ENCODE measurements around the gene SEC24C. TPM values are rescaled to one million over a fixed set of nuclear protein-coding genes. Genes with fewer than 3 reads are reported as not detected.

The SEC24C gene
- polyA plus RNA-seq, 1 of the 3 experiments (the other 2 are of a cell fraction) = 73.6 TPM

GRCh38 chr10:73808021-73808815 is 64.0 kb downstream of the SEC24C start:
- Histone ChIP-seq H3K27ac (ENCODE audit: low read depth in 2 of 2, low read length in 1 of 2) (no peak overlapping the region), H3K4me2 (no peak overlapping the region), H3K4me1 (ENCODE audit: control insufficient read depth in 1 of 2, insufficient read depth in 2 of 2, low read depth in 1 of 2, low read length in 1 of 2) (peaks cover 0 to 4% of the 10 kb centered on the region in 2 experiments; a peak in 2 of 4 replicates), H2AFZ (ENCODE audit: low read depth) (no peak overlapping the region), H3K79me2 (ENCODE audit: insufficient read depth) (peaks cover 22% of the 10 kb centered on the region; the same call in 1 of the 2 replicates), H4K20me1 (ENCODE audit: insufficient read depth) (no peaks in the 10 kb centered on the region), H3K9ac (no peak overlapping the region), H3K9me2 (no peaks in the 10 kb centered on the region), H3K36me3 (replicated peaks in 1 of 2; ENCODE audit: control insufficient read depth in 1 of 2, insufficient read depth in 2 of 2, low read length in 1 of 2) (peaks cover 27 to 46% of the 10 kb centered on the region in 2 experiments), H3K4me3 (ENCODE audit: low read depth in 2 of 2, low read length in 1 of 2) (no peak overlapping the region), H3K9me3 (no peaks in the 10 kb centered on the region), H3K27me3 (ENCODE audit: insufficient read depth) (no peaks in the 10 kb centered on the region), H3F3A (replicated peaks; ENCODE audit: insufficient read depth) (peaks cover 14% of the 10 kb centered on the region)
- 97% methylated on average over 11 of the region's 16 CpGs for WGBS (ENCODE audit: low lambda C conversion rate)
- DNase-seq = no peak
- ChIA-PET POLR2A (no interaction called here), CTCF (interaction anchor here (0.8 kb wide), 1 partner anchor 21 kb away, joined by 3 read pairs; no protein-coding TSS in a partner anchor)
- no peak for TF ChIP-seq EP300 (IDR thresholded peaks at IDR 0.05; ENCODE audit: borderline replicate concordance in 1 of 2, low read depth in 1 of 2, low read length in 1 of 2)
- TF ChIP-seq RAD21 (IDR thresholded peaks at IDR 0.05; ENCODE audit: low read length) = no peak
- no peak for TF ChIP-seq RCOR1 (IDR thresholded peaks at IDR 0.05; ENCODE audit: low read length)
- TF ChIP-seq EZH2phosphoT487 (IDR thresholded peaks at IDR 0.05; ENCODE audit: borderline replicate concordance, low read depth) = no peak
- TF ChIP-seq MXI1 (IDR thresholded peaks at IDR 0.05; ENCODE audit: low read depth, low read length) = no peak
- TF ChIP-seq YY1 (IDR thresholded peaks at IDR 0.05; ENCODE audit: low read depth) = no peak
- no peak for TF ChIP-seq POLR2AphosphoS5 (IDR thresholded peaks at IDR 0.05; ENCODE audit: low read depth, low read length)
- no peak for TF ChIP-seq FOXJ3 (CRISPR knock-in tag; IDR thresholded peaks at IDR 0.05)
- no peak for TF ChIP-seq GABPA (IDR thresholded peaks at IDR 0.05; ENCODE audit: low read depth)
- TF ChIP-seq CHD2 (IDR thresholded peaks at IDR 0.05; ENCODE audit: low read length, partially characterized antibody) = no peak
- TF ChIP-seq, protein P1, sequence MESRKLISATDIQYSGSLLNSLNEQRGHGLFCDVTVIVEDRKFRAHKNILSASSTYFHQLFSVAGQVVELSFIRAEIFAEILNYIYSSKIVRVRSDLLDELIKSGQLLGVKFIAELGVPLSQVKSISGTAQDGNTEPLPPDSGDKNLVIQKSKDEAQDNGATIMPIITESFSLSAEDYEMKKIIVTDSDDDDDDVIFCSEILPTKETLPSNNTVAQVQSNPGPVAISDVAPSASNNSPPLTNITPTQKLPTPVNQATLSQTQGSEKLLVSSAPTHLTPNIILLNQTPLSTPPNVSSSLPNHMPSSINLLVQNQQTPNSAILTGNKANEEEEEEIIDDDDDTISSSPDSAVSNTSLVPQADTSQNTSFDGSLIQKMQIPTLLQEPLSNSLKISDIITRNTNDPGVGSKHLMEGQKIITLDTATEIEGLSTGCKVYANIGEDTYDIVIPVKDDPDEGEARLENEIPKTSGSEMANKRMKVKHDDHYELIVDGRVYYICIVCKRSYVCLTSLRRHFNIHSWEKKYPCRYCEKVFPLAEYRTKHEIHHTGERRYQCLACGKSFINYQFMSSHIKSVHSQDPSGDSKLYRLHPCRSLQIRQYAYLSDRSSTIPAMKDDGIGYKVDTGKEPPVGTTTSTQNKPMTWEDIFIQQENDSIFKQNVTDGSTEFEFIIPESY (IDR thresholded peaks at IDR 0.05; ENCODE audit: borderline replicate concordance, low read depth) = no peak
- no peak for TF ChIP-seq TCF12 (IDR thresholded peaks at IDR 0.05)
- TF ChIP-seq IRF3 (IDR thresholded peaks at IDR 0.05; ENCODE audit: low read depth, low read length) = no peak
- TF ChIP-seq ELF1 (IDR thresholded peaks at IDR 0.05) = no peak
- no peak for TF ChIP-seq REST (IDR thresholded peaks at IDR 0.05; ENCODE audit: low read depth, low read length)
- TF ChIP-seq MEF2A (IDR thresholded peaks at IDR 0.05; ENCODE audit: borderline replicate concordance, low read depth) = no peak
- no peak for TF ChIP-seq RXRA (IDR thresholded peaks at IDR 0.05; ENCODE audit: borderline replicate concordance, low read depth)
